ENCODE results near the gene LRRTM4. TPM values are rescaled to one million over a fixed set of nuclear protein-coding genes. Genes with fewer than 3 reads are reported as not detected.

LRRTM4 gene
- polyA plus RNA-seq, 2 of the 4 experiments (the other 2 are of a cell fraction), result 0.03 TPM; not detected in 1

DNA sequence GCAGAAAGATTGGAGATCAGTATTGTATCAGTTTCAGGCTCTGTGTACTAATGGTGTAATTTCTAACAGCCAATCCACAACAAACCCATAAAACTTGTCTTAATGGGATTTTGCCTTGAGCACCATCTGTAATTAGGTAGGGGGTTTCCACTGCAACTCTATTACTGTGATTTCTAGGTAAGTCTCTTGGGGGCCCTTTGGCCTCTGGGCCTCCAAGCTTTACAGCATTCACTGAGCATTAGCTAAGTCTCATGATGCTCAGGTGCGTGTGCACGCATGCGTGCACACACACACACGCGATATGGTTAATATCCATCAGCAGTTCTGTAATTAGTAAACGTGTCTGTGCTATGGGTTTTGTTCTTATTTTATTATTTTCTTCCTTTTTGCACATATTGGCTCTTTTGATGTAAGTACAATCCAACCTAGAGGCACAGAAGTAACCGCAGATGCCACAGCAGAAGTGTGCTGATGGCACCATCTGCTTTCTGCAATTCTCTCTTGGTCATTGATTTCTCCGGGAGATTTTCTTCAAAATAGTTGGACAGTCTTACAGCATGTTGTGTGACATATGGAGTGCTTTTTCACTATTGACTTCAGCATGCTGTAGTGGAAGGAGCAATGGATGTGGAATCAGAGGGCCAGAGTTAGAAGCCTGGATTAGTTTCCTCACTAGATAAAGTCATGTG lies 592.0 kb downstream of the LRRTM4 start:
- POLR2A ChIA-PET, result no interaction called here
- CTCF ChIA-PET, result no interaction called here
- Histone ChIP-seq H3K4me1 (no peaks in the 10 kb centered on the region), H3K9me3 (no peaks in the 10 kb centered on the region; the same call in 2 of the 3 replicates), H3K27ac (no peak overlapping the region), H3K4me2 (no peak overlapping the region), H3K4me3 (no peak overlapping the region)
- no peak for FAIRE-seq
- WGBS (ENCODE audit: missing lambda C conversion rate), result 53% methylated on average over 8 of the region's 8 CpGs
- no peak for DNase-seq (ENCODE audit: low read depth in 1 of 2, low spot score in 1 of 2)
- TF ChIP-seq KDM5A (IDR thresholded peaks at IDR 0.05) (no peak), MYC (IDR thresholded peaks at IDR 0.05; ENCODE audit: borderline replicate concordance, low read length) (no peak), JUNB (IDR thresholded peaks at IDR 0.05) (no peak), RAD21 (conservative IDR thresholded peaks at IDR 0.05 in 1 of 2, IDR thresholded peaks at IDR 0.05 in 1 of 2) (no peak), HOXB13 (CRISPR knock-in tag; IDR thresholded peaks at IDR 0.05; ENCODE audit: low read depth) (no peak), ZNF302 (CRISPR knock-in tag; IDR thresholded peaks at IDR 0.05) (no peak), CBX8 (IDR thresholded peaks at IDR 0.05) (no peak), CBX2 (IDR thresholded peaks at IDR 0.05; ENCODE audit: borderline replicate concordance, low read depth) (no peak), RCOR1 (IDR thresholded peaks at IDR 0.05; ENCODE audit: low read depth, low read length) (no peak), ZFP36 (IDR thresholded peaks at IDR 0.05; ENCODE audit: borderline replicate concordance, partially characterized antibody) (no peak), ZC3H11A (IDR thresholded peaks at IDR 0.05) (no peak), HOXB5 (CRISPR knock-in tag; IDR thresholded peaks at IDR 0.05) (no peak), CEBPB (IDR thresholded peaks at IDR 0.05) (no peak), RARB (CRISPR knock-in tag; IDR thresholded peaks at IDR 0.05) (no peak), HOXA7 (CRISPR knock-in tag; IDR thresholded peaks at IDR 0.05) (no peak), CHD4 (IDR thresholded peaks at IDR 0.05; ENCODE audit: borderline replicate concordance) (no peak)
- TF ChIP-seq, protein P1, sequence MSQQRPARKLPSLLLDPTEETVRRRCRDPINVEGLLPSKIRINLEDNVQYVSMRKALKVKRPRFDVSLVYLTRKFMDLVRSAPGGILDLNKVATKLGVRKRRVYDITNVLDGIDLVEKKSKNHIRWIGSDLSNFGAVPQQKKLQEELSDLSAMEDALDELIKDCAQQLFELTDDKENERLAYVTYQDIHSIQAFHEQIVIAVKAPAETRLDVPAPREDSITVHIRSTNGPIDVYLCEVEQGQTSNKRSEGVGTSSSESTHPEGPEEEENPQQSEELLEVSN (IDR thresholded peaks at IDR 0.05; ENCODE audit: borderline replicate concordance, low read depth), result no peak
- TF ChIP-seq, protein P2, sequence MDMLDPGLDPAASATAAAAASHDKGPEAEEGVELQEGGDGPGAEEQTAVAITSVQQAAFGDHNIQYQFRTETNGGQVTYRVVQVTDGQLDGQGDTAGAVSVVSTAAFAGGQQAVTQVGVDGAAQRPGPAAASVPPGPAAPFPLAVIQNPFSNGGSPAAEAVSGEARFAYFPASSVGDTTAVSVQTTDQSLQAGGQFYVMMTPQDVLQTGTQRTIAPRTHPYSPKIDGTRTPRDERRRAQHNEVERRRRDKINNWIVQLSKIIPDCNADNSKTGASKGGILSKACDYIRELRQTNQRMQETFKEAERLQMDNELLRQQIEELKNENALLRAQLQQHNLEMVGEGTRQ (IDR thresholded peaks at IDR 0.05), result no peak
- ATAC-seq, result no peak

DNA sequence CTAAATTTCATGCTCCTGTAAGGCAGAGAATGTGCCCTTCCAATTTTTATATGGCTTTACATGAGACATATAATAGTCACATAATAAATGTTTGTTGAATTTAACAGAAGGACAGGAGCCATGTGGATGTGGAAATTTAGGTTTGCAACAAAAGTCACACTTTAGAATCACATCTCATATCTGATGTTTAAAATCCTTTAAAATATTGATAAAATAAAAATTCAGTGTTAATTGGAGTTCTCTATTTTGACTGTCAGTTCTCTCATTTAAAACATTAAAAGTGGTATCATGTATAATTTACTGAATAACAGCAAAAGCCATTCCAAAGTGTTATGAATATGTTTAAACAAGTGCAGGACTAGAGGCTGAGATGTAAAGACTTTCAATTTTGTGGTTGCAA lies 594.1 kb downstream of the LRRTM4 start:
- DNase-seq (ENCODE audit: low read depth in 1 of 2, low spot score in 1 of 2) (no peak), FAIRE-seq (no peak), ATAC-seq (no peak)
- H3K9me3 ChIP-seq, result no peaks in the 10 kb centered on the region; the same call in 2 of the 3 replicates
- H3K4me1 ChIP-seq, result no peaks in the 10 kb centered on the region
- ChIA-PET POLR2A (no interaction called here), CTCF (no interaction called here)
- H3K4me3 ChIP-seq, result no peak overlapping the region
- no peak overlapping the region for H3K27ac ChIP-seq
- TF ChIP-seq, protein P2 (IDR thresholded peaks at IDR 0.05), result no peak
- TF ChIP-seq, protein P3, sequence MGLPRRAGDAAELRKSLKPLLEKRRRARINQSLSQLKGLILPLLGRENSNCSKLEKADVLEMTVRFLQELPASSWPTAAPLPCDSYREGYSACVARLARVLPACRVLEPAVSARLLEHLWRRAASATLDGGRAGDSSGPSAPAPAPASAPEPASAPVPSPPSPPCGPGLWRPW (IDR thresholded peaks at IDR 0.05), result no peak
- TF ChIP-seq NR3C1 (IDR thresholded peaks at IDR 0.05) (no peak), RCOR1 (IDR thresholded peaks at IDR 0.05; ENCODE audit: low read depth, low read length) (no peak), RAD21 (conservative IDR thresholded peaks at IDR 0.05 in 1 of 2, IDR thresholded peaks at IDR 0.05 in 1 of 2) (no peak), ZSCAN20 (CRISPR knock-in tag; IDR thresholded peaks at IDR 0.05) (no peak), POLR2A (IDR thresholded peaks at IDR 0.05; ENCODE audit: low read length) (no peak), PHF8 (IDR thresholded peaks at IDR 0.05; ENCODE audit: borderline replicate concordance, low read depth) (no peak), HEYL (CRISPR knock-in tag; IDR thresholded peaks at IDR 0.05) (no peak), NPAS2 (CRISPR knock-in tag; IDR thresholded peaks at IDR 0.05; ENCODE audit: borderline replicate concordance) (no peak), CBX2 (IDR thresholded peaks at IDR 0.05; ENCODE audit: borderline replicate concordance, low read depth) (no peak), POLR2AphosphoS2 (conservative IDR thresholded peaks at IDR 0.05; ENCODE audit: low read length) (no peak), HDAC2 (IDR thresholded peaks at IDR 0.05) (no peak)
- TF ChIP-seq, protein P4, sequence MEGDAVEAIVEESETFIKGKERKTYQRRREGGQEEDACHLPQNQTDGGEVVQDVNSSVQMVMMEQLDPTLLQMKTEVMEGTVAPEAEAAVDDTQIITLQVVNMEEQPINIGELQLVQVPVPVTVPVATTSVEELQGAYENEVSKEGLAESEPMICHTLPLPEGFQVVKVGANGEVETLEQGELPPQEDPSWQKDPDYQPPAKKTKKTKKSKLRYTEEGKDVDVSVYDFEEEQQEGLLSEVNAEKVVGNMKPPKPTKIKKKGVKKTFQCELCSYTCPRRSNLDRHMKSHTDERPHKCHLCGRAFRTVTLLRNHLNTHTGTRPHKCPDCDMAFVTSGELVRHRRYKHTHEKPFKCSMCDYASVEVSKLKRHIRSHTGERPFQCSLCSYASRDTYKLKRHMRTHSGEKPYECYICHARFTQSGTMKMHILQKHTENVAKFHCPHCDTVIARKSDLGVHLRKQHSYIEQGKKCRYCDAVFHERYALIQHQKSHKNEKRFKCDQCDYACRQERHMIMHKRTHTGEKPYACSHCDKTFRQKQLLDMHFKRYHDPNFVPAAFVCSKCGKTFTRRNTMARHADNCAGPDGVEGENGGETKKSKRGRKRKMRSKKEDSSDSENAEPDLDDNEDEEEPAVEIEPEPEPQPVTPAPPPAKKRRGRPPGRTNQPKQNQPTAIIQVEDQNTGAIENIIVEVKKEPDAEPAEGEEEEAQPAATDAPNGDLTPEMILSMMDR (IDR thresholded peaks at IDR 0.05), result no peak
- TF ChIP-seq, protein P5, sequence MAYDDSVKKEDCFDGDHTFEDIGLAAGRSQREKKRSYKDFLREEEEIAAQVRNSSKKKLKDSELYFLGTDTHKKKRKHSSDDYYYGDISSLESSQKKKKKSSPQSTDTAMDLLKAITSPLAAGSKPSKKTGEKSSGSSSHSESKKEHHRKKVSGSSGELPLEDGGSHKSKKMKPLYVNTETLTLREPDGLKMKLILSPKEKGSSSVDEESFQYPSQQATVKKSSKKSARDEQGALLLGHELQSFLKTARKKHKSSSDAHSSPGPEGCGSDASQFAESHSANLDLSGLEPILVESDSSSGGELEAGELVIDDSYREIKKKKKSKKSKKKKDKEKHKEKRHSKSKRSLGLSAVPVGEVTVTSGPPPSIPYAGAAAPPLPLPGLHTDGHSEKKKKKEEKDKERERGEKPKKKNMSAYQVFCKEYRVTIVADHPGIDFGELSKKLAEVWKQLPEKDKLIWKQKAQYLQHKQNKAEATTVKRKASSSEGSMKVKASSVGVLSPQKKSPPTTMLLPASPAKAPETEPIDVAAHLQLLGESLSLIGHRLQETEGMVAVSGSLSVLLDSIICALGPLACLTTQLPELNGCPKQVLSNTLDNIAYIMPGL (CRISPR knock-in tag; IDR thresholded peaks at IDR 0.05; ENCODE audit: borderline replicate concordance), result no peak
- TF ChIP-seq, protein P1 (IDR thresholded peaks at IDR 0.05; ENCODE audit: borderline replicate concordance, low read depth), result no peak
- no peak overlapping the region for H3K4me2 ChIP-seq
